ENCODE data around the gene LRP5. TPM values are rescaled to one million over a fixed set of nuclear protein-coding genes. Genes with fewer than 3 reads are reported as not detected.

LRP5 gene
- total RNA-seq, 1 experiment from 2014 or later = 55.2 TPM

DNA sequence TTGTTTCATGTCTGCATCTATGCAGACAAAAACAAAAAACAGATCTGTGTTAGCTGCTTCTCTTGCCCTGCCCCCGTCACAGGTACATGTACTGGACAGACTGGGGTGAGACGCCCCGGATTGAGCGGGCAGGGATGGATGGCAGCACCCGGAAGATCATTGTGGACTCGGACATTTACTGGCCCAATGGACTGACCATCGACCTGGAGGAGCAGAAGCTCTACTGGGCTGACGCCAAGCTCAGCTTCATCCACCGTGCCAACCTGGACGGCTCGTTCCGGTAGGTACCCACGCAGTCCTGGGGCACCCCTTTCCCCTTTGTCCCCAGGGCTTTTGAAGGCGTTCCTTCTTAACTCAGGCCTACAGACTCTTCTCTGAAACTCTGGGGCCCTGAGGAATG lies 45.2 kb downstream of the LRP5 start:
- Histone ChIP-seq H3K36me3 (ENCODE audit: control insufficient read depth in 1 of 2, insufficient read depth in 2 of 2, low read length in 2 of 2) (peaks cover 2 to 13% of the 10 kb centered on the region in 2 experiments; a peak in 2 of 4 replicates), H3K27ac (ENCODE audit: low read depth, low read length) (no peak overlapping the region), H3K27me3 (ENCODE audit: insufficient read depth, low read length) (no peaks in the 10 kb centered on the region), H3K9me2 (ENCODE audit: insufficient read depth) (no peaks in the 10 kb centered on the region), H2AFZ (ENCODE audit: low read depth, low read length, poor library complexity, severe bottlenecking) (no peak overlapping the region), H3K79me2 (ENCODE audit: insufficient read depth, low read length) (peaks cover 13% of the 10 kb centered on the region; the same call in 1 of the 2 replicates), H4K20me1 (ENCODE audit: insufficient read depth) (no peaks in the 10 kb centered on the region), H3K9me3 (ENCODE audit: control insufficient read depth in 1 of 2, insufficient read depth in 1 of 2, low read depth in 1 of 2, low read length in 2 of 2) (no peaks in the 10 kb centered on the region), H3K4me3 (replicated peaks in 1 of 2; ENCODE audit: low read depth in 1 of 2, low read length in 2 of 2) (no peak overlapping the region), H3K4me1 (ENCODE audit: control insufficient read depth in 1 of 2, insufficient read depth in 2 of 2, low read length in 2 of 2) (peaks cover 28 to 31% of the 10 kb centered on the region in 2 experiments), H3K9ac (ENCODE audit: low read length) (no peak overlapping the region), H3K4me2 (ENCODE audit: low read length) (no peak overlapping the region)
- ChIA-PET POLR2A (no interaction called here), CTCF (no interaction called here), RAD21 (ENCODE audit: low non-redundant PET in 1 of 2, low total read pairs in 2 of 2, uncharacterized antibody in 2 of 2, unreplicated experiment in 2 of 2) (no interaction called here)
- DNase-seq (ENCODE audit: low read depth, low spot score) (no peak), ATAC-seq (no peak)
- TF ChIP-seq POLR2AphosphoS5 (IDR thresholded peaks at IDR 0.05; ENCODE audit: low read depth, low read length) (no peak), SIN3A (IDR thresholded peaks at IDR 0.05; ENCODE audit: low read depth) (no peak), SP1 (IDR thresholded peaks at IDR 0.05; ENCODE audit: low read depth) (no peak), FOSL1 (IDR thresholded peaks at IDR 0.05; ENCODE audit: low read depth) (no peak), EZH2phosphoT487 (IDR thresholded peaks at IDR 0.05; ENCODE audit: borderline replicate concordance) (no peak), ZFX (IDR thresholded peaks at IDR 0.05) (no peak), POLR2A (IDR thresholded peaks at IDR 0.05; ENCODE audit: borderline replicate concordance, extremely low read depth, insufficient read depth, insufficient read length) (no peak), YY1 (IDR thresholded peaks at IDR 0.05; ENCODE audit: extremely low read depth, insufficient replicate concordance, low read depth, low read length) (no peak), TCF7L2 (IDR thresholded peaks at IDR 0.05; ENCODE audit: borderline replicate concordance, extremely low read depth, insufficient read depth, insufficient read length) (no peak), EZH2 (IDR thresholded peaks at IDR 0.05) (no peak), CEBPB (IDR thresholded peaks at IDR 0.05; ENCODE audit: low read depth) (no peak), JUND (IDR thresholded peaks at IDR 0.05) (no peak), CBX3 (IDR thresholded peaks at IDR 0.05; ENCODE audit: low read depth) (no peak)
- TF ChIP-seq, protein P1, sequence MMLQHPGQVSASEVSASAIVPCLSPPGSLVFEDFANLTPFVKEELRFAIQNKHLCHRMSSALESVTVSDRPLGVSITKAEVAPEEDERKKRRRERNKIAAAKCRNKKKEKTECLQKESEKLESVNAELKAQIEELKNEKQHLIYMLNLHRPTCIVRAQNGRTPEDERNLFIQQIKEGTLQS (IDR thresholded peaks at IDR 0.05) = no peak
- TF ChIP-seq, protein P2, sequence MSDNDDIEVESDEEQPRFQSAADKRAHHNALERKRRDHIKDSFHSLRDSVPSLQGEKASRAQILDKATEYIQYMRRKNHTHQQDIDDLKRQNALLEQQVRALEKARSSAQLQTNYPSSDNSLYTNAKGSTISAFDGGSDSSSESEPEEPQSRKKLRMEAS (IDR thresholded peaks at IDR 0.05) = no peak
- TF ChIP-seq, protein P3, sequence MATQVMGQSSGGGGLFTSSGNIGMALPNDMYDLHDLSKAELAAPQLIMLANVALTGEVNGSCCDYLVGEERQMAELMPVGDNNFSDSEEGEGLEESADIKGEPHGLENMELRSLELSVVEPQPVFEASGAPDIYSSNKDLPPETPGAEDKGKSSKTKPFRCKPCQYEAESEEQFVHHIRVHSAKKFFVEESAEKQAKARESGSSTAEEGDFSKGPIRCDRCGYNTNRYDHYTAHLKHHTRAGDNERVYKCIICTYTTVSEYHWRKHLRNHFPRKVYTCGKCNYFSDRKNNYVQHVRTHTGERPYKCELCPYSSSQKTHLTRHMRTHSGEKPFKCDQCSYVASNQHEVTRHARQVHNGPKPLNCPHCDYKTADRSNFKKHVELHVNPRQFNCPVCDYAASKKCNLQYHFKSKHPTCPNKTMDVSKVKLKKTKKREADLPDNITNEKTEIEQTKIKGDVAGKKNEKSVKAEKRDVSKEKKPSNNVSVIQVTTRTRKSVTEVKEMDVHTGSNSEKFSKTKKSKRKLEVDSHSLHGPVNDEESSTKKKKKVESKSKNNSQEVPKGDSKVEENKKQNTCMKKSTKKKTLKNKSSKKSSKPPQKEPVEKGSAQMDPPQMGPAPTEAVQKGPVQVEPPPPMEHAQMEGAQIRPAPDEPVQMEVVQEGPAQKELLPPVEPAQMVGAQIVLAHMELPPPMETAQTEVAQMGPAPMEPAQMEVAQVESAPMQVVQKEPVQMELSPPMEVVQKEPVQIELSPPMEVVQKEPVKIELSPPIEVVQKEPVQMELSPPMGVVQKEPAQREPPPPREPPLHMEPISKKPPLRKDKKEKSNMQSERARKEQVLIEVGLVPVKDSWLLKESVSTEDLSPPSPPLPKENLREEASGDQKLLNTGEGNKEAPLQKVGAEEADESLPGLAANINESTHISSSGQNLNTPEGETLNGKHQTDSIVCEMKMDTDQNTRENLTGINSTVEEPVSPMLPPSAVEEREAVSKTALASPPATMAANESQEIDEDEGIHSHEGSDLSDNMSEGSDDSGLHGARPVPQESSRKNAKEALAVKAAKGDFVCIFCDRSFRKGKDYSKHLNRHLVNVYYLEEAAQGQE (IDR thresholded peaks at IDR 0.05; ENCODE audit: low read depth) = no peak
- intact Hi-C loops (cut with micrococcal nuclease) = no loop called here
- no TSS peak for BruUV-seq (replicated peaks)

Measured in HCT116 (cell line).